Activated T-cell treated with anti-CD3 and anti-CD28 coated beads for 1 hour (primary cell): ENCODE measurements around the gene ZC2HC1C.
"Not testable (repeated sequence)": the region's sequence is repeated elsewhere in the genome, so short reads cannot be mapped to it uniquely, and the experiment has no call there.

Experiments used
- DNase-seq: peaks from one replicate; pipeline ENCODE4 v3.0.0-alpha.2; 2020; ENCODE audit warnings: low read depth

Gene ZC2HC1C

GRCh38 chr14:75094896-75095295 lies 25.5 kb downstream of the ZC2HC1C start:
- DNase-seq: no peak

- no peak for DNase-seq
These were observed 26.2 kb downstream of the ZC2HC1C start for GRCh38 chr14:75095690-75096089.

GRCh38 chr14:75096959-75097358 lies 27.5 kb downstream of the ZC2HC1C start:
- DNase-seq: no peak

GRCh38 chr14:75098212-75098611 lies 28.8 kb downstream of the ZC2HC1C start:
- no peak for DNase-seq

- no peak for DNase-seq
These were observed 29.2 kb downstream of the ZC2HC1C start for GRCh38 chr14:75098682-75099081.

GRCh38 chr14:75101491-75101890 lies 32.0 kb downstream of the ZC2HC1C start:
- no peak for DNase-seq

GRCh38 chr14:75107186-75107585 lies 37.7 kb downstream of the ZC2HC1C start:
- DNase-seq: no peak

- DNase-seq: no peak
These were observed 40.4 kb downstream of the ZC2HC1C start for GRCh38 chr14:75109877-75110276.

GRCh38 chr14:75113932-75114539 lies 44.6 kb downstream of the ZC2HC1C start:
- no peak for DNase-seq

GRCh38 chr14:75119056-75119455 lies 49.6 kb downstream of the ZC2HC1C start:
- DNase-seq: no peak

- DNase-seq: no peak
These were observed 51.3 kb downstream of the ZC2HC1C start for GRCh38 chr14:75120541-75121291.

GRCh38 chr14:75121552-75121951 lies 52.1 kb downstream of the ZC2HC1C start:
- no peak for DNase-seq

GRCh38 chr14:75123991-75124390 lies 54.5 kb downstream of the ZC2HC1C start:
- DNase-seq: no peak

- DNase-seq: no peak
These were observed 56.2 kb downstream of the ZC2HC1C start for GRCh38 chr14:75125617-75126016.

- DNase-seq: no peak
These were observed 56.7 kb downstream of the ZC2HC1C start for GRCh38 chr14:75126121-75126544.

- DNase-seq: peak; percentile 77
These were observed 57.4 kb downstream of the ZC2HC1C start, which contains the start of gene NEK9 for GRCh38 chr14:75126679-75127473. Gene NEK9, minus strand, starts transcription at chr14:75127048. Its CDS starts 127 bp downstream, at chr14:75126921.

GRCh38 chr14:75127474-75127820 lies 58.0 kb downstream of the ZC2HC1C start:
- not testable (repeated sequence) for DNase-seq

GRCh38 chr14:75127903-75128595 lies 58.6 kb downstream of the ZC2HC1C start:
- DNase-seq: no peak

GRCh38 chr14:75128596-75128990 lies 59.2 kb downstream of the ZC2HC1C start:
- no peak for DNase-seq
